K562 (cell line): ENCODE data around the gene FGFBP2. TPM values are rescaled to one million over a fixed set of nuclear protein-coding genes. Genes with fewer than 3 reads are reported as not detected.

Experiments used
- ATAC-seq: fragments of 200-7000 bp; cut with Tn5 transposase; 3 replicates; pipeline ENCODE4 v1.9.1; 2020; ENCODE audit warnings: moderate library complexity
- BruUV-seq: library from RNA; stranded (reverse); fragments of 400-500 nt; replicated peaks from 2 replicates; lab custom pipeline; 2021; lab: Mats Ljungman, UMichigan
- CTCF ChIA-PET: fragments of 300-600 bp; formaldehyde crosslinking; extraction: SDS; loops from one replicate; lab custom pipeline; 2021; ENCODE audit warnings: low intra/inter-chr PET ratio; lab: Yijun Ruan, JAX
- POLR2A ChIA-PET: fragments of 300-600, 350-650 bp; sonication (Branson Sonifier 250); formaldehyde crosslinking; extraction: SDS; loops from one replicate; lab custom pipeline; 2021; ENCODE audit warnings: antibody characterized with exemption, inconsistent platforms; lab: Yijun Ruan, JAX
- DNase-seq, 4 experiments: peaks; one replicate each; pipeline versions ENCODE4 v3.0.0 to v3.0.0-alpha.2; 2011 to 2018; ENCODE audit warnings: low spot score in 3 of 4, mixed read lengths in 3 of 4; ENCODE audit errors: extremely low read depth in 1 of 4
- FAIRE-seq: peaks from 2 replicates; lab custom pipeline; 2011; peaks lifted over from hg19 to GRCh38; lab: Jason Lieb, UNC
- H2AFZ ChIP-seq: 2 replicates; pipeline ENCODE4 v1.6.0; 2011; ENCODE audit warnings: low read depth, low read length, control low read depth, inconsistent platforms
- H3K27ac ChIP-seq: fragments of 200-600 bp; 3 replicates; pipeline ENCODE4 v1.8.0; 2011; ENCODE audit warnings: low read depth, mild to moderate bottlenecking, control low read depth, inconsistent platforms, low read length, moderate library complexity, mixed read lengths; ENCODE audit errors: extremely low read depth
- H3K27me3 ChIP-seq, 2 experiments: fragments of 300-600 bp in 1 of 2; 2 replicates in 1 of 2; 3 replicates in 1 of 2; pipeline versions ENCODE4 v1.6.0 to v1.8.0; 2011; ENCODE audit warnings: inconsistent platforms in 2 of 2, low read length in 2 of 2, mild to moderate bottlenecking in 1 of 2, mixed read lengths in 1 of 2, moderate library complexity in 1 of 2; ENCODE audit not compliant: control insufficient read depth in 2 of 2, insufficient read depth in 2 of 2
- H3K36me3 ChIP-seq: fragments of 300-600 bp; 3 replicates; pipeline ENCODE4 v1.8.0; 2011; ENCODE audit warnings: mild to moderate bottlenecking, low read length, inconsistent platforms; ENCODE audit not compliant: control insufficient read depth, insufficient read depth
- H3K4me1 ChIP-seq, 2 experiments: fragments of 200-600 bp in 1 of 2; replicated peaks in 1 of 2; 2 replicates in 1 of 2; 3 replicates in 1 of 2; pipeline versions ENCODE4 v1.5.1 to v1.8.0; 2011; ENCODE audit warnings: inconsistent platforms in 2 of 2, low read length in 2 of 2, mild to moderate bottlenecking in 1 of 2, mixed read lengths in 1 of 2, moderate library complexity in 1 of 2; ENCODE audit not compliant: control insufficient read depth in 2 of 2, insufficient read depth in 2 of 2
- H3K4me2 ChIP-seq: 2 replicates; pipeline ENCODE4 v1.6.1; 2011; ENCODE audit warnings: low read length, control low read depth, inconsistent platforms, mixed read lengths; ENCODE audit not compliant: insufficient read depth
- H3K4me3 ChIP-seq: fragments of 200-600 bp; sonication (generic), shearing (Covaris generic); 2 replicates; pipeline ENCODE4 v1.5.1; 2016; ENCODE audit warnings: control low read depth, inconsistent platforms
- H3K79me2 ChIP-seq: fragments of 200-600 bp; 3 replicates; pipeline ENCODE4 v1.8.0; 2011; ENCODE audit warnings: low read length, inconsistent platforms; ENCODE audit not compliant: control insufficient read depth, insufficient read depth
- H3K9ac ChIP-seq, 2 experiments: 2 replicates each; pipeline versions ENCODE4 v1.6.0 to v1.6.1; 2011; ENCODE audit warnings: low read depth in 2 of 2, low read length in 2 of 2, control low read depth in 1 of 2, inconsistent platforms in 1 of 2, mild to moderate bottlenecking in 1 of 2, mixed read lengths in 1 of 2; ENCODE audit not compliant: insufficient read depth in 1 of 2
- H3K9me1 ChIP-seq: one replicate; pipeline ENCODE4 v1.6.0; 2011; ENCODE audit warnings: inconsistent platforms, mild to moderate bottlenecking, low read length, moderate library complexity; ENCODE audit not compliant: control insufficient read depth, insufficient read depth
- H3K9me3 ChIP-seq: replicated peaks from 2 replicates; pipeline ENCODE4 v1.5.1; 2011; ENCODE audit warnings: low read depth, low read length, inconsistent platforms; ENCODE audit not compliant: control insufficient read depth, insufficient read depth
- H4K20me1 ChIP-seq: replicated peaks from 2 replicates; pipeline ENCODE4 v1.6.1; 2011; ENCODE audit warnings: low read length, inconsistent platforms, mixed read lengths; ENCODE audit not compliant: control insufficient read depth, insufficient read depth
- BDP1 ChIP-seq: IDR thresholded peaks from 3 replicates; pipeline ENCODE4 v1.6.1; 2011; ENCODE audit not compliant: insufficient read length, insufficient read depth
- JUNB ChIP-seq: fragments of 450-650 bp; formaldehyde crosslinking; conservative IDR thresholded peaks from 2 replicates; pipeline ENCODE4 v1.4.0; 2020; ENCODE audit warnings: mild to moderate bottlenecking
- SFPQ ChIP-seq: fragments of 200-400 bp; formaldehyde crosslinking; IDR thresholded peaks from 2 replicates; pipeline ENCODE4 v1.6.1; 2017; ENCODE audit warnings: mild to moderate bottlenecking, low read depth, low read length, moderate library complexity
- XRCC4 ChIP-seq: IDR thresholded peaks from one replicate; pipeline ENCODE4 v1.6.1; 2011; ENCODE audit not compliant: insufficient read depth, insufficient read length; ENCODE audit errors: extremely low read depth
- WGBS: fragments of 100-300 bp; shearing (Covaris generic); methylation state at CpG from one replicate; pipeline ENCODE4 v1.1.6; 2016; ENCODE audit warnings: low coverage, mixed read lengths; ENCODE audit not compliant: insufficient coverage; ENCODE audit errors: missing lambda C conversion rate; 5-methylcytosine and 5-hydroxymethylcytosine counted together
- in situ Hi-C: fragments of 300-500 bp; cut with MboI; formaldehyde crosslinking; loops from 4 replicates; pipeline ENCODE4 v1.15.0; 2018; ENCODE audit warnings: inconsistent platforms, mixed read lengths
- intact Hi-C: fragments of 100-400 bp; cut with micrococcal nuclease; formaldehyde crosslinking; loops from 2 replicates; pipeline ENCODE4 v1.14.2; 2022
- polyA plus RNA-seq, 8 experiments: library from polyadenylated mRNA; depleted of rRNA in 4 of 8; stranded (reverse) in 5 of 8; unstranded in 3 of 8; fragments of >200 nt; fragmentation: Nextera tagmentation in 2 of 8; fragmentation: Illumina TruSeq in 1 of 8; extraction: Ambion mirVana in 2 of 8; extraction: Trizol in 1 of 8; gene quantifications; 2 replicates each; pipeline versions ENCODE4 v1.2.1 to v1.2.3, GENCODE V29; 2011 to 2014; ENCODE audit warnings: inconsistent platforms in 1 of 8, missing spikeins in 1 of 8
- total RNA-seq, 7 experiments: library from RNA; depleted of rRNA in 6 of 7; stranded (reverse); fragments of >200 nt in 6 of 7; fragmentation: Illumina TruSeq in 2 of 7; extraction: Trizol in 2 of 7; gene quantifications; 2 replicates each; pipeline versions ENCODE4 v1.2.1 to v1.2.3, GENCODE V29; 2011 to 2021; ENCODE audit warnings: low replicate concordance in 1 of 7
- TF ChIP-seq, protein P1 (sequence below), 3 experiments: IDR thresholded peaks in 2 of 3; conservative IDR thresholded peaks in 1 of 3; 2 replicates each; pipeline ENCODE4 v1.5.1; 2011 to 2012; ENCODE audit warnings: low read length in 3 of 3, mild to moderate bottlenecking in 3 of 3, control low read depth in 2 of 3, improper control_type of control experiment in 1 of 3, inconsistent platforms in 1 of 3, low read depth in 1 of 3, mixed read lengths in 1 of 3, moderate library complexity in 1 of 3; ENCODE audit not compliant: insufficient read depth in 2 of 3
- TF ChIP-seq, protein P2 (sequence below): fragments of 450-650 bp; formaldehyde crosslinking; IDR thresholded peaks from 2 replicates; pipeline ENCODE4 v1.4.0; 2022; ENCODE audit warnings: missing genetic modification characterization

FGFBP2 gene
- total and polyA plus RNA-seq, 9 of the 15 experiments (the other 6 are each of a cell fraction or from before 2014, with no cell fraction given): not detected

GRCh38 chr4:15976456-15977447, 13.8 kb upstream of the FGFBP2 start:
- H4K20me1 ChIP-seq: no peaks in the 10 kb centered on the region
- intact Hi-C loops (no loop called here), in situ Hi-C loops (no loop called here)
- no peaks in the 10 kb centered on the region for H3K36me3 ChIP-seq
- 0% methylated on average over 7 of the region's 7 CpGs for WGBS
- ATAC-seq: peak; percentile 65
- ChIA-PET POLR2A (no interaction called here), CTCF (no interaction called here)
- no TSS peak for BruUV-seq
- no peak overlapping the region for H3K4me2 ChIP-seq
- FAIRE-seq: no peak
- no peaks in the 10 kb centered on the region for H3K9me1 ChIP-seq
- H3K27me3 ChIP-seq: peaks cover 0 to 34% of the 10 kb centered on the region in 2 experiments; a peak in 2 of 5 replicates
- no peaks in the 10 kb centered on the region for H3K4me1 ChIP-seq
- TF ChIP-seq BDP1 (no peak), XRCC4 (no peak)
- DNase-seq: no peak
- no peak overlapping the region for H3K27ac ChIP-seq
- no peak overlapping the region for H3K4me3 ChIP-seq
- H3K9ac ChIP-seq: no peak overlapping the region
- H3K79me2 ChIP-seq: no peaks in the 10 kb centered on the region
- no peak overlapping the region for H2AFZ ChIP-seq
- H3K9me3 ChIP-seq: no peaks in the 10 kb centered on the region

GRCh38 chr4:15971068-15971801, 8.3 kb upstream of the FGFBP2 start:
- POLR2A ChIA-PET: no interaction called here
- no peaks in the 10 kb centered on the region for H3K4me1 ChIP-seq
- H3K79me2 ChIP-seq: no peaks in the 10 kb centered on the region
- no peaks in the 10 kb centered on the region for H3K36me3 ChIP-seq
- CTCF ChIA-PET: interaction anchor here (0.7 kb wide), 1 partner anchor 264 kb away, joined by 3 read pairs; no protein-coding TSS in a partner anchor
- peak in 1 of 4 experiments; percentile 2 for DNase-seq
- in situ Hi-C loops: no loop called here
- H3K4me3 ChIP-seq: no peak overlapping the region
- intact Hi-C loops: no loop called here
- FAIRE-seq: no peak
- no peak overlapping the region for H3K27ac ChIP-seq
- no peak overlapping the region for H3K9ac ChIP-seq
- H3K4me2 ChIP-seq: no peak overlapping the region
- no peak overlapping the region for H2AFZ ChIP-seq
- peak; percentile 70 for ATAC-seq
- no TSS peak for BruUV-seq
- no peaks in the 10 kb centered on the region for H3K9me3 ChIP-seq
- peaks cover 6 to 18% of the 10 kb centered on the region in 2 experiments; a peak in 3 of 5 replicates for H3K27me3 ChIP-seq
- 2% methylated on average over 9 of the region's 9 CpGs for WGBS
- no peaks in the 10 kb centered on the region for H4K20me1 ChIP-seq
- no peaks in the 10 kb centered on the region for H3K9me1 ChIP-seq
- TF ChIP-seq SFPQ: no peak
- TF ChIP-seq, protein P1, sequence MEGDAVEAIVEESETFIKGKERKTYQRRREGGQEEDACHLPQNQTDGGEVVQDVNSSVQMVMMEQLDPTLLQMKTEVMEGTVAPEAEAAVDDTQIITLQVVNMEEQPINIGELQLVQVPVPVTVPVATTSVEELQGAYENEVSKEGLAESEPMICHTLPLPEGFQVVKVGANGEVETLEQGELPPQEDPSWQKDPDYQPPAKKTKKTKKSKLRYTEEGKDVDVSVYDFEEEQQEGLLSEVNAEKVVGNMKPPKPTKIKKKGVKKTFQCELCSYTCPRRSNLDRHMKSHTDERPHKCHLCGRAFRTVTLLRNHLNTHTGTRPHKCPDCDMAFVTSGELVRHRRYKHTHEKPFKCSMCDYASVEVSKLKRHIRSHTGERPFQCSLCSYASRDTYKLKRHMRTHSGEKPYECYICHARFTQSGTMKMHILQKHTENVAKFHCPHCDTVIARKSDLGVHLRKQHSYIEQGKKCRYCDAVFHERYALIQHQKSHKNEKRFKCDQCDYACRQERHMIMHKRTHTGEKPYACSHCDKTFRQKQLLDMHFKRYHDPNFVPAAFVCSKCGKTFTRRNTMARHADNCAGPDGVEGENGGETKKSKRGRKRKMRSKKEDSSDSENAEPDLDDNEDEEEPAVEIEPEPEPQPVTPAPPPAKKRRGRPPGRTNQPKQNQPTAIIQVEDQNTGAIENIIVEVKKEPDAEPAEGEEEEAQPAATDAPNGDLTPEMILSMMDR (IDR thresholded peaks at IDR 0.05 in 2 of 3, conservative IDR thresholded peaks at IDR 0.05 in 1 of 3; ENCODE audit: insufficient read depth in 2 of 3, low read depth in 1 of 3, low read length in 3 of 3): 0 out of 6 replicates have a peak, but pooled peaks of 1 of the 3 experiments have one; percentile 11
- TF ChIP-seq JUNB (CRISPR knock-in tag): no peak
- TF ChIP-seq, protein P2, sequence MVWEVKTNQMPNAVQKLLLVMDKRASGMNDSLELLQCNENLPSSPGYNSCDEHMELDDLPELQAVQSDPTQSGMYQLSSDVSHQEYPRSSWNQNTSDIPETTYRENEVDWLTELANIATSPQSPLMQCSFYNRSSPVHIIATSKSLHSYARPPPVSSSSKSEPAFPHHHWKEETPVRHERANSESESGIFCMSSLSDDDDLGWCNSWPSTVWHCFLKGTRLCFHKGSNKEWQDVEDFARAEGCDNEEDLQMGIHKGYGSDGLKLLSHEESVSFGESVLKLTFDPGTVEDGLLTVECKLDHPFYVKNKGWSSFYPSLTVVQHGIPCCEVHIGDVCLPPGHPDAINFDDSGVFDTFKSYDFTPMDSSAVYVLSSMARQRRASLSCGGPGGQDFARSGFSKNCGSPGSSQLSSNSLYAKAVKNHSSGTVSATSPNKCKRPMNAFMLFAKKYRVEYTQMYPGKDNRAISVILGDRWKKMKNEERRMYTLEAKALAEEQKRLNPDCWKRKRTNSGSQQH (CRISPR knock-in tag): no peak
